Epidermal melanocyte (primary cell): ENCODE data around the gene TEX22.

Experiments
- DNase-seq: peaks from one replicate; pipeline ENCODE4 v3.0.0; 2011; ENCODE audit warnings: low spot score; ENCODE audit not compliant: insufficient read length

TEX22 gene

GRCh38 chr14:105455766-105456660, 57.7 kb downstream of the TEX22 start:
- no peak for DNase-seq

GRCh38 chr14:105456736-105457617, 58.6 kb downstream of the TEX22 start:
- no peak for DNase-seq

GRCh38 chr14:105458010-105458409, 59.7 kb downstream of the TEX22 start:
- no peak for DNase-seq

GRCh38 chr14:105458571-105458970, 60.2 kb downstream of the TEX22 start:
- DNase-seq = no peak

- DNase-seq = no peak
Observed at GRCh38 chr14:105460116-105460515, 61.8 kb downstream of the TEX22 start.

- no peak for DNase-seq
Observed at GRCh38 chr14:105460616-105461015, 62.3 kb downstream of the TEX22 start.

GRCh38 chr14:105461903-105462302, 63.6 kb downstream of the TEX22 start:
- DNase-seq = no peak
